ENCODE data around the gene CDH4.
A peak's percentile ranks its signal among the peaks of the same experiment; 100 is the strongest.

CDH4 gene

DNA sequence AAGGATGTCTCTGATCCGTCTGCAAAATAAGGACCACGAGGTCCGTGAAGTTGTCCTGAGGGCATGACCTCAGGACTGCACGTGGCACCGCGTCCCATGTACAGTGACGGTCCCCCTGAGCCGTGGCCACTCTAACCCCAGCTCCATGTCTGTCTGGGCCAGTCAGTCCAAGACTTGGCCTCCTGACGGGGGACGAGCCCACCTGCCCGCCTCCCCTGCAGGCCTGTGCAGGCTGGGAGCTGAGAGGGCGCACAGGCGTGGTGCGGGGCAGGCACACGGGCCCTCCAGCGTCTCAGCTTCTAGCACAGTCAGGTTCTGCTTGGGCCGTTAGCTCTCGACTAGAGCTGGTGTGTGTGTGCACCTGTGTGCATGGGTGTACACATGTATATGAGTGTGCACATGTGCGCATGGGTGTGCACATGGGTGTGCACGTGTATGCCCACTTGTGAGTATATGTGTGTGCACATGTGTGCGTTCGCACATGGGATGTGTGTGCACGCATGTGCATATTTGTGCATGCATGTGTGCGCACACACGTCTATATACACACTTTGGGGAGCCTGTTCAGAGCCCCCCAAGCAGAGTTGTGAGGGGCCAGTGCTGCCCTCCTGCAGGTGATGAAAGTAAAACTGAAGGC lies 506.6 kb downstream of the CDH4 start:
- no peak for DNase-seq

DNA sequence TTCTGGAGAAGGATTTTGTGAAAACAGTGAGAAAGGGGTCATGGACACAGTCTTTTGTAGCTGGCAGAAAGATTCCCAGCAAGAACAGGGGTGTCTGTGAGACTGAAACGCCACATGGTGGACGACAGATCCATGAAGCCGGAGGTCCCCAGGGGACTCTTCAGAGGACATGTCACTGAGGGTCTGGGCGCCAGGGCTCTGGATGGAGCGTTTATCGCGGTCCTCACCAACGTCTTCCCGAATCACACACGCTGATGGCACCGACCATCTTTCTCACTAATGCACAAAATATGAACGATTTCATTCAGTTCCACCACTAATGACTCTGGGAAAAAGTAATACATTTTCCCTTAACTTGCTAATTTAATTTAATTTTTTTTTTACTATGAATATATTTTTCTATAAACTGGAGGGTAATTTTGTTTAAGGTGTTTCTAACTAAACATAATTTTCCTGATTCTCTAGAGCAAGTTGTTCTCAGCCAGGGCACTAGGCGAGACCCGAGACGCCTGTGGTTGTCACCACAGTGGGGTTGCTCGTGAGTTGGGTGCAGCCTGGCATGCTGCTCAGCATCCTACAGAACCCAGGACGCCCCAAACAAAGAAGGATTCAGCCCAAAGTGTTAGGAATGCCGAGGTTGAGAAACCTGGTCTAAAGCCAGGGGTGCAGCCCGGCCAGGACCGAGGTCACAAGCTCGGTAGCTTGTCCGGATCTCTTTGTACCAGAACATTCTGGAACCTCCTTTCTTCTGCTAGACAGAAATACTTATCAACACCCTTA lies 507.4 kb downstream of the CDH4 start:
- TF ChIP-seq GATA1 (IDR thresholded peaks at IDR 0.05; ENCODE audit: low read depth, low read length) (no peak), POLR2A (IDR thresholded peaks at IDR 0.05; ENCODE audit: low read length) (no peak)
- no peak for DNase-seq

More for the DNA sequence above, 506.6 kb downstream of the CDH4 start:
- TF ChIP-seq GATA1 (IDR thresholded peaks at IDR 0.05; ENCODE audit: low read depth, low read length) (no peak), POLR2A (IDR thresholded peaks at IDR 0.05; ENCODE audit: low read length) (no peak)

DNA sequence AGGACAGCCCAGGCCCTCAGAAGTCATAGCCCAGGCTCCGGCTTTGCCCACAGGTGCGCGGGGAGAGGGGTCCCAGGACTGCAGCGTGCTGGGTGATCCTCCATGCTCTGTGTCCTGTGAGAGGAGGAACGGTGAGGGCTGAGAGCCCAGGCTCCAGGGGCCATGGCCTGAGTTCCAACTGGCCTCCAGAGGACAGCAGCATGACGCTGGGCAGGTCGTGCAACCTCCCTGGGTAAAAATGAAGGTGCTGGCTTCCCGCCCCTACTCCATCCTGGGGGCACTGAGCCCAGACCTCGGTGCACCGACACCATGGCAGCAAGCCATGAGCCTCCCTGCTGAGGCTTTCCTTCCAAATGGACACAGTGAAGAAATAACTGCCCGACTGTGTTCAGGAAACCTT lies 508.3 kb downstream of the CDH4 start:
- no peak for DNase-seq
- TF ChIP-seq GATA1 (IDR thresholded peaks at IDR 0.05; ENCODE audit: low read depth, low read length), result no peak
- TF ChIP-seq POLR2A (IDR thresholded peaks at IDR 0.05; ENCODE audit: low read length), result no peak

DNA sequence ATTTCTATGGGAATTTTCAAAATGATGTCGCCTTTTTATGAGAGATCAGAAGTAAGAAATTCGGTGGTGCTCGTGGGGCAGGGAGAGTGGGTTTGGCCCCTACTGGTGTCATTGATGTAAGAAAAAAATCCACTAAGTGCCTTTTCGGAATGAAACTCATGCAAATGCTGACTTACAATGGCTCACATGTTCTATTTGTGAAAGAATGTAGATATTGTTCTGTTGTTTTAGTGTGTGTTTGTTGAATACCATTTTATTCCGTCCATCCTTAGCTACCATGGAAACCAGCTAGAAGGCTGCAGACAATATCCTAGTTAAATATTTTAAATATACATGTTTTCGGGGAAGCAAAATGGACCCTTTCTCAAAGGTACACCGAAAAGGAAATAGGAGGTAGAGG lies 508.7 kb downstream of the CDH4 start:
- TF ChIP-seq POLR2A (IDR thresholded peaks at IDR 0.05; ENCODE audit: low read length) (no peak), GATA1 (IDR thresholded peaks at IDR 0.05; ENCODE audit: low read depth, low read length) (no peak)
- no peak for DNase-seq

DNA sequence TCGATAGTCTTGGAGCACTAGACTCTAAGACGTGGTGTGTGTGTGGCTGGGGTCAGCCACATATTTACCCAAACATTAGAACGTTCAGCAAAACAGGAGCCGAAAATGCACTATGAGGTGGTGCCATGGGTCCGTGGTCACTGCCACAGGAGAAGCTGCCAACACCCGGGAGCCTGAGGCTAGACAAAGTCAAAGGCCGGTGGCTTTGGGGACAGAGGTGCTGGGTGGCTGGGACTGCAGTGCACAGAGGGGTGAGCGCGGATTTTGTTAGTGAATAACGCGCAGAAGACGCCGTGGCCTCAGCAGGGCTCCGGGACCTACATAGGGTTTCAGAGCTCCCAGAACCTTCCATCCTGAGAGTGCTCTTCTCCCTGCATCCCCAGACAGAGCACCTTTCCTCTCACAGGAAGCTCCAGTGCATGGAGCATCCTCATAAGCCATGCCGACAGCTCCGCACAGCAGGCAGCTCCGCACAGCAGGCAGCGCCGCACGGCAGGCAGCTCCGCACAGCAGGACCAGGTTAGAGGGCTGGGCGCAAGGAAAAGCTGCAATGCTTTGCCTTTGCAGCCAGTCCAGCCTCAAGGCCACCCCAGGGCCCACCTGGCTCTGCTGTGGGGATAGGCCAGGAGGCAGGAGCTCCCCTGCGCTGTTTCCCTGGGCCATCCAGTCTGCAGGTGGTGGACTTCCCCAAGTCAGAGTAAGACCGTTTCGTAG lies 509.5 kb downstream of the CDH4 start:
- no peak for DNase-seq
- TF ChIP-seq POLR2A (IDR thresholded peaks at IDR 0.05; ENCODE audit: low read length) (no peak), GATA1 (IDR thresholded peaks at IDR 0.05; ENCODE audit: low read depth, low read length) (no peak)

DNA sequence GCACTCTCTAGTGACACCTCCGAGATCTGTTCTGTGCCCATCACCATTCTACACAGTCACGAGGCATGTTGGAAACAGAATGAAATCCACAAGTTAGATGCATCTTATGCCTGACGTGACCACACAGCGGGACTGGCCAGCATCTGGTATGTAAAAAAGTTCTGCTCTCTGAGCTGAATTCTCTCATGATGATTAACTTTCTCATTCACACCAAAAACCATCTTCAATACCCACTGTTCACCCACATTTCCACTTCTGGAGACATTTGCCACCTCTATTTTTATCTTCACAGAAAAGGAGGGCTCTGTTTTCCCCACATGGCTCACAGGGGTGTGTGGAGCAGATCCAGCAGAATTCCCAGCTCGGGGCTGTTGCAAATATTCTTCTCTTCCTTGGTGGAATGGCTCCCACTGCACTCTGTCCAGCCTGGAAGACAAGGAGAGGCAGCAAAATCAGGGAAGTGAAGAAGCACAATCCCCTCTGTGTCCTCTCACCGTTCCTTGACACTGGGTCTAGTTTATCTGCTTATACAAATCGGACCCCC lies 510.2 kb downstream of the CDH4 start:
- DNase-seq, result no peak
- TF ChIP-seq POLR2A (IDR thresholded peaks at IDR 0.05; ENCODE audit: low read length) (no peak), GATA1 (IDR thresholded peaks at IDR 0.05; ENCODE audit: low read depth, low read length) (no peak)

DNA sequence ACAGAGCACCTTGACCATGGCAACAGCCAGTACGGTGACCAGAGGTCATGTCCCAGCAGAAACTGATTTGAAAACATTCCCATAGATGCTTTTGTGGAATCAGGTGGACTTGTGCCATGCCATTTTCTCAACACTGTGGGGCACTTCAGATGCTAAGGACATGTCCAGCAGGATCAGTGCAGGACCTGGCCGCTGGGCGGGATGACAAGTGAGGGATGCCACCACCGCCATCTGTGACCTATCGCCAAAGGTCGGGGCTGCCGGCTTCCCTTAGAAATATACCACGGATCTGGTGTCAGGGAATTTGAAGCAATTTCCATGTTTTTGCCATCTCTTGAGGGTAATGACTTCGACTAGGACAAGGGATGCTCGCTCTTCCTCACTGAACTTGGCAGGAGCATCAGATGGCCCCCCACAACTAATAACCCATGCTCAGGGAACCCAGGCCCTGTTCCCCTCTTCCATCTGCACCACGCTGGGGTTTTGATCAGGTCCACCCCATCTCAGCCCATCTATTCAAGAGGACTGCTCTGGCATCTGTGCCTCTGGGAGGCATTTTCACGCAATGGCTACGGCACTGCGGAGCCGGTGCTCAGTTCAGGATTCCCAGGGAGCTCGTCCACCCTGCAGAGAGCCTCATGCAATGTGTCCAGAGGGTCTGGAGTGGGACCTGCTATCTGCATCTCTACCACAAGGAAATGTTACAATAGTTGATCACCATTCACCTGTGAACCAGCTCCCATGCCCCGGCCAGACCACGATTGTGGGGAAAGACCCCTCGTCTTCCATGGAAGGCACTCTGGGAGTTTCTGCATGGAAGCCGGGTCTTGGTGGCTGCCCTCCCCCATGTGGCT lies 511.1 kb downstream of the CDH4 start:
- TF ChIP-seq POLR2A (IDR thresholded peaks at IDR 0.05; ENCODE audit: low read length) (no peak), GATA1 (IDR thresholded peaks at IDR 0.05; ENCODE audit: low read depth, low read length) (no peak)
- no peak for DNase-seq

DNA sequence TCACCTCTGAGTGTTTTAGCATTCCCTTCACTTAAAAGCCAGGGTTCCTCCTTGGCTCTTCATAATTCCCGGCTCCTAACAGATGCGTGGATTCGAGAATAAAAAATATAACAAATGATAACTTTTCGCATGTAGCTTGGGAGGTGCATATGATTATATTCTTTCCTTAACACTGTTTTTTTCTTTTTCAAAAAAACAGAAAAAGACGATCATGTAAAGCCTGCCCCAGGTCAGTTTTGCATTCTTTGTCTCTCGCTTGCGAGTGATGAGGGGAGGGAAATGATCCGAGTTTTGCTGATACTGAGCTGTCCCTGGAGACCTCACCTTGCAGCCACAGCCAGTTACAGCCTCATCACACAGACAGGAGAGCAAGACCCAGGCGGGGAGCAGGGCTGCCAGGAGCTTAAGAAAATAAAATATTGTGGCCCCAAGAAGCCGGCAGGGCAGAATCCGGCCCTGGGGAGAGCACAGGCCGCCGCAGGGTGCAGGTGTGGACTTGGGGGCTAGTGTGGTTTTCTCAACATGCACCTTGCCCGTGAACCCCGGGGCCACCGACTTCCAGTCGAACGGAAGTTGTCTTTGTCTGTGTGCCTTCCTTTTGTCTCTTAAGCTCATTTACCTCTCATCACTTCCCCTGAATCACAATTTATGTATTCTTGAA lies 511.8 kb downstream of the CDH4 start:
- DNase-seq, result no peak
- no peak for TF ChIP-seq POLR2A (IDR thresholded peaks at IDR 0.05; ENCODE audit: low read length)
- TF ChIP-seq GATA1 (IDR thresholded peaks at IDR 0.05; ENCODE audit: low read depth, low read length), result no peak

DNA sequence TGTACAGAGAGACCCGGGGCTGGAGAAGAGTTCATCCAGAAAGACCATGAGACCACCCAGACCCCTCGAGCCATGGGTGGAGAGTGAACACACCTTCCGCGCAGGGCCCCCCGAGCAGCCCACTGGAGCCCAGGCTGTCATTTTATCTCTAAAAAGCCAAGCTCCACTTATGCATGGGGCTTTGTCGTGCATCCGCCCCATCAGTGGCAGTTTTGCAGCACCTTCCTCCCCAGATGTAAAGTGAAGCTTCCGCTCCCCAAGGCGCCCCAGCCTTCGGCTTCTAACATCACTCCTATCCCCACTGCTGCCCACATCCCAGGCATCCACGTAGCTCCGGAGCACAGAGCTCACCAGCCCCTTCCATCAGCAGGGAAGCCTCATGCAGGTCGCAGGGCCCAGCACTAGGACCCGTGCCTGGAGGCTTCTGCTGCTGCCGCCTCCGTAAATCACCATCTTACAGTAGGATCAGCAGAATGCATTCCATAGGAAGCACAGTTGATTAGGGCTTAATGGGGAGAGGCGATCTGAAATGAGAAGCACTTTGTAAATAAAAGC lies 512.5 kb downstream of the CDH4 start:
- TF ChIP-seq POLR2A (IDR thresholded peaks at IDR 0.05; ENCODE audit: low read length), result no peak
- TF ChIP-seq GATA1 (IDR thresholded peaks at IDR 0.05; ENCODE audit: low read depth, low read length), result no peak
- DNase-seq, result no peak

DNA sequence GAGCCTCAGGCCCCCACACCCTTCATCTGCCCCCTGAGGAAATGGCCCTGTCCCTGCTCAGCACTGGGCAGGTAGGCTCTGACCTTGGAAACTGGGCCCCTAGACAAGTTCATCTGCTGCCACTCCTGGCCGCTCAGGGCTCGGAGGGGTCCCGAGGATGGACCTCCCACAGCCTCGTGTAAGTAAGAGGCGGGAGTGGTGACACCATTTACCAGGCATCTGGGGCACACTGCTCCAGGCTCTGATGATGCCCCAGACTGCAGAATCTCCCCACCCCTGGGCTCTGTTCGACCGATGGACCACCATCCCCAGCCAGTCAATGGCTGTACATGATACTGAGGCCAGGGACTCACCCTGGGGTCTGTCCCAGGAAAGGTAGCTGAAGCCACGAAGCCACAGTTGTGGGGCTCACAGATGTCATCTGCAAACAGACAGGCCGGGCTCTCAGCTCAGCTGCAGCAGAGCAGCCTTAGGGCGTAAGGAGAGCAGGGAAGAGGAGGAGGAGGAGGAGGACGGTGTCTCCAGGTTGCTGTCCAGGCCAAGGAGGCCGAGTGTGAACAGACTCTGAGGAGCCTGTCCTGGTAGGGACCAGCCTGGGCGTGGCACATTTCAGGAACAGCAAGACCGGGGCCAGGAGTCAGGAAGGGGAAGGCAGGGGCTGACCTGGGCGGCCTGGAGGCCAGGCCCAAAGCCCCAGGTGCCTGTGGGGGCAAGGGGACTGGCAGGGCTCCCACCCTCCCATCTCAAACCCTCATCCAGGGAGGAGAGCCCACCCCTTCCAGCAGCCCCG lies 513.2 kb downstream of the CDH4 start:
- no peak for DNase-seq
- TF ChIP-seq POLR2A (IDR thresholded peaks at IDR 0.05; ENCODE audit: low read length) (no peak), GATA1 (IDR thresholded peaks at IDR 0.05; ENCODE audit: low read depth, low read length) (no peak)

DNA sequence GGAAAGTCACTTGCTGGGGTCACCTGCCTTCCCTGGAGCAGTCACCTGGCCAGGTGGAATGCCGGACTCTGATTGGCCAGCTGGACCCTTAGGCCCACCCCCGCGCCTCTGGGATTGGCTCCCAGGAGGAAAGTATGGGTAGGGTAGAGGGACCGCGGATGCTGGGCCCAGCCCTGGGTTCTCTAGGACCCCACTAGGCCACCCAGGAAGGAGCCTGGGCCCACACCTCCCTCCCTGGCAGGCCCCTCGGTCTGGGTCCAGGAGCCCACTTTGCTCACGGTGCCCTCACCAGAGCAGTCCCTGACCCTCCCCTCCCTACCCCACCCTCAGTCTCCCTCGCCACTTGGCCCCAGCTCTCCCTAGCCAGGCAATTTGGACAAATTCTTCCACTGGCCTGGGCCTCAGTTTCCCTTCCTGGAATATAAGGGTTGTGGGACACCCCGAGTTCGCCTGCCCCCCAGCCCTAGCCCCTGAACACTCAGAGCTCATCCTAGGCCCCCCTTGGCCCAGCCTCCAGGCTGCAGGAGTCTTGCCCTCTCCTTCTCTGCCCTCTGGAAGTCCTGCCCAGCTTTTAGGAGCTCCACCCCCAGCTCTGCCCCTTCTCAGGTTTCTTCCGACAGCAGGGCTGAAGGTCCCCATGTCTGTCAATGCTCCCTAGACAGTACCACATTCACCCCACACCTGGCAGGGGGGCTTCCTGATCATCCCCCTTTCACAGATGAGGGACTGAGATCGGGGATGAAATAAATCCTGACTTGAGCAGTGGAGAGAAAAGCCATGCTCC lies 514.0 kb downstream of the CDH4 start:
- peak in 1 of 2 experiments; percentile 6 for DNase-seq
- TF ChIP-seq GATA1 (IDR thresholded peaks at IDR 0.05; ENCODE audit: low read depth, low read length) (no peak), POLR2A (IDR thresholded peaks at IDR 0.05; ENCODE audit: low read length) (no peak)
